GM13977 (cell line): ENCODE measurements around the gene SPATA33.
A peak's percentile ranks its signal among the peaks of the same experiment; 100 is the strongest.

Experiments used
- DNase-seq: peaks from one replicate; pipeline ENCODE4 v3.0.0; 2012; ENCODE audit warnings: low spot score
- CTCF ChIP-seq: IDR thresholded peaks from 2 replicates; pipeline ENCODE4 v1.5.1; 2012; ENCODE audit warnings: mild to moderate bottlenecking, control low read depth; ENCODE audit not compliant: insufficient read depth; ENCODE audit errors: extremely low read depth, missing control alignments
- in situ Hi-C: fragments of 300-500 bp; cut with MboI; formaldehyde crosslinking; loops from one replicate; pipeline ENCODE4 v1.12.0; 2022; ENCODE audit warnings: low sequenced_read_pairs, low pct_unique_long_range_greater_than_20kb, mixed read lengths, inconsistent platforms; ENCODE audit not compliant: unreplicated experiment

Gene SPATA33

DNA sequence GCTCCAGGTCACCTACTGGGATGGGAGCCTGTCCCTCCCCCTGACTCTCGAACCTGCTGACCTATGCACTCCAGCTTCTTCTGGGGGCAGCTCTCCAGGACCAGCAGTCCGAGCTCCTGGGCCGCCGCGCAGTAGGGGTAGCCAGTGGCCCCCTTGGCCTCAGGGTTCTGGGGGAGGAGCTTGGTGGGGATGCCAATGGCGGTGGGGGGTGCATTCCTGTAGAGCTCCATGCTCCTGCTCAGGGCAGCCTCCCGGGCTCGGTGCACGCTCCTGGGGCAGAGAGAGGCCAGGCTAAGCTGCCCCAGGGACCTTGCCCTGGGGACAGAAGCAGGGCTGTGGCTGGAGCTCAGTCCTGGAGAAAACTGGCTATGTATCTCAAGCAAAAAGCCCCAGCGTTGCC lies 51.5 kb downstream of the SPATA33 start:
- in situ Hi-C loops, result no loop called here
- DNase-seq, result no peak
- TF ChIP-seq CTCF, result no peak

GRCh38 chr16:89709716-89710432 lies 52.2 kb downstream of the SPATA33 start:
- in situ Hi-C loops, result loop anchor here (10.0 kb wide), 1 partner anchor 155 kb away; no protein-coding TSS in a partner anchor
- no peak for DNase-seq
- TF ChIP-seq CTCF, result no peak

DNA sequence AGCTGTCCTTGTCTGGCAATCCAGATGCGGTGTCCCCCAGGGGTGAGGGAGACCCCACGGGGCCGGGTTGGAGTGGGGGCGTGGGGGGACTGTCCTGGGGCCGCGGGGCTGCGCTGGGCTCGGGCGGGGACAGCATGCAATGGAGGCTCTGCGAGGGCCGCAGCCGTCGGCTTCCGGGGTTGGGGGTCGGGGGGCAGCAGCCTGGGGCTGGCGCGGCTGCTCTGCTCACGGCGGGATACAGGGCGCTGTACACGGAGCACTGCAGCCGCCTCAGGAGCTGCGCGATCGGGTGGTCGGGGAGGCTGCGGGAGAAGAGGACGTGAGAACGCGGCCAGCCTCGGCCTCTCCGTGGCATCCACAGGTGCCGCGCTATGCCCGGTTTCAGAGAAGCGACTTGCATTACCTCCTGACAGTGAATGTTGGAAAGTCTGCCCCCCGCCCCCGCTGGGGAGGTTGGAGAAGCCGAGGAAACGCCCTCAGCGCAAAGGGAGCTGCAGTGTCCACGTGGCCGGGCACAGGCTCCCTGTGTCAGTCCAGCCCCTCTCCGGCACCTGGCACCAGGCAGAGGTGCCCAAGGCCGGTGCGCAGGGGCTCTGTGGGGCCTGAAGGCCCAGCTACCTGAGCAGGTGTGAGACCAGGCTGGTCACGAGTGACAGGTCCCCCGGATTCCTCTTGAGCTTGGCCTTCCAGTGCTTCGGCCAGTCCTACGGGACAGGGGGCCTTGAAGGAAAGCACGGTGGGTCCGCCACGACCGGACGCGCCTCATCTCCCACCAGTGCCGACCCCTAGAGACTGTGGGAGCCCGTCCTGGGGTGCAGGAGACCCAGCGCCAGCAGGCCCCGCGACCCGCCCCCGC lies 53.3 kb downstream of the SPATA33 start:
- TF ChIP-seq CTCF, result no peak
- peak; percentile 27 for DNase-seq
- in situ Hi-C loops, result loop anchor here (10.0 kb wide), 1 partner anchor 154 kb away; no protein-coding TSS in a partner anchor

- TF ChIP-seq CTCF, result no peak
- peak; percentile 99 for DNase-seq
- in situ Hi-C loops, result loop anchor here (10.0 kb wide), 1 partner anchor 153 kb away; no protein-coding TSS in a partner anchor
Measured at GRCh38 chr16:89711601-89712273, 54.1 kb downstream of the SPATA33 start.

DNA sequence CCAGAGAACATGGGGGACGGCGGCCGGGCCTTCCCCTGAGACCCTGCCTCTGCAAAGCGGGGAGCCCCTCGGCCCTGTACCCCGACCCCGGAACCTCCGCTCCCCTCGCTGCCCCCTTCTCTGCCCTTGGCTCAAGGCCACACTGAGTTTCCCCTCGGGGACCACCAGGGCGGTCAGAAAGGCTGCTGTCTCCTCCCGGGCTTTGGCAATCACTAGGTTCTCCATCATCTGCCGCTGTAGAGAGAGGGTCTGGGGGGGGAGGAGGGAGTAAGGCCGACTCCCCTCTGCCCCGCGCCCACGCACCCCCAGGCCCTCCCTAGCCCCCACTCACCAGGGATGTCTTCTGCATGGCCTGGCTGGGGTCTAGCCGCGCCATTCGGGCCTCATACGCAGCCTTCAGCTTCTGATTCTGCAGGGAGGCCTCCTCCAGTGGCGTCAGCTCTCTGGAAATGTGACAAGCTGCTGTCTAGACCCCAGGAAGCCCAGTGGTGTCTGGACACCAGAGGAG lies 54.7 kb downstream of the SPATA33 start:
- no peak for TF ChIP-seq CTCF
- in situ Hi-C loops, result loop anchor here (10.0 kb wide), 1 partner anchor 152 kb away; no protein-coding TSS in a partner anchor
- peak; percentile 36 for DNase-seq

DNA sequence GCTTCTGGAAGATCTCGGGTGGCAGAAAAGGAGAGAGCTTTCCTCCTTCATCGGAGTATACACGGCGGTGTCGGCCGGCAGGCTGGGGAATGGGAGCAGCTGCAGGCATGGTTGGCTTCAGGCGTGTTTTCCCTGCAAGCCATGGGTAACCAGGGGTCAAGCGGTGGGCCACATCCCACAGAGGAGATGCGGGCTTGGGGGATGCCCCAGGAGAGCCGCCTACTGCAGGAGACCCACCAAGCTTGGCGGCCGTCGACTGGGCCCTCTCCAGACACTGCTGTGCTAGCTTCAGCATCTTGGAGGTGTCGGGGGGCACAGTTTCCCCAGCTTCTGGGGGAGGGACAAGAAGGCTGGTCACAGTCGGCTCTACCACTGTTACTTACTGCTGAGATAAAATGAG lies 58.9 kb downstream of the SPATA33 start:
- in situ Hi-C loops, result loop anchor here (10.0 kb wide), 1 partner anchor 148 kb away; no protein-coding TSS in a partner anchor
- no peak for TF ChIP-seq CTCF
- no peak for DNase-seq
